Astrocyte (in vitro differentiated cells and primary cell): ENCODE results near the gene CD200R1.

Experiments used
- CTCF ChIP-seq: IDR thresholded peaks from 2 replicates; pipeline ENCODE4 v1.5.1; 2011; ENCODE audit warnings: low read depth, mild to moderate bottlenecking, inconsistent platforms, low read length, moderate library complexity; ENCODE audit not compliant: insufficient read depth
- EZH2 ChIP-seq: IDR thresholded peaks from 2 replicates; pipeline ENCODE4 v1.6.1; 2012; ENCODE audit warnings: mild to moderate bottlenecking, low read length, inconsistent platforms; ENCODE audit not compliant: insufficient read depth

- TF ChIP-seq EZH2 (no peak), CTCF (no peak)
Observed at GRCh38 chr3:113008117-113008516, 33.2 kb upstream of the CD200R1 start.
